ENCODE measurements around the gene MFSD11. TPM values are rescaled to one million over a fixed set of nuclear protein-coding genes. Genes with fewer than 3 reads are reported as not detected.

MFSD11 gene
- total RNA-seq, 1 experiment from 2014 or later, result 34.3 TPM

DNA sequence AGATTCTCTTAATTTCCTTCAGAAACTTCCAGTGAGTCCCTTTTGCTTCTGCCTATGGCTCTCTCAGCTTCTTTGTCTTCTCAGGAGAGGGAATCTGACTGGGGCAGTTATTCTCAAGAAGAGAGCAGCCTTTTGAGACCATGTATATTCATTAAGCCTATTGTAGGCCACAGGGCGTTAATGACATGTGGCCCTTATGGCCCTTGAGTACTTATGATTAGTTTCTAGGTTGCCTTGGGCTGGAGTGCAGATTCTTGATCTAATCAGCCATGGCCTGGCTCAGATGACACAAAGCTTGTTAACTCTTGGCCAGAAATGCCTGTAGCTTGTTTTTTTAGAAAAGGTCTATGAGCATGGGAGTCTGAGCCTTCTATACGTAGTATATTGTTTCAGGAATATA lies 17.4 kb downstream of the MFSD11 start:
- Histone ChIP-seq H3K4me1 (ENCODE audit: low read length) (no peaks in the 10 kb centered on the region), H3K27ac (ENCODE audit: low read length) (no peak overlapping the region), H3K4me2 (ENCODE audit: low read depth, low read length, poor library complexity, severe bottlenecking) (no peak overlapping the region), H3K9me3 (ENCODE audit: low read length) (no peaks in the 10 kb centered on the region), H3K36me3 (ENCODE audit: insufficient read depth, low read length) (no peaks in the 10 kb centered on the region), H2AFZ (ENCODE audit: low read length) (no peak overlapping the region), H3K79me2 (ENCODE audit: low read length) (no peaks in the 10 kb centered on the region), H3K9ac (ENCODE audit: low read length) (no peak overlapping the region), H3K9me2 (replicated peaks; ENCODE audit: insufficient read depth, low read length) (no peaks in the 10 kb centered on the region), H3K4me3 (ENCODE audit: low read length) (no peak overlapping the region), H3K27me3 (ENCODE audit: low read length) (no peaks in the 10 kb centered on the region), H4K20me1 (ENCODE audit: insufficient read depth, low read depth, low read length) (no peaks in the 10 kb centered on the region)
- no peak for DNase-seq

DNA sequence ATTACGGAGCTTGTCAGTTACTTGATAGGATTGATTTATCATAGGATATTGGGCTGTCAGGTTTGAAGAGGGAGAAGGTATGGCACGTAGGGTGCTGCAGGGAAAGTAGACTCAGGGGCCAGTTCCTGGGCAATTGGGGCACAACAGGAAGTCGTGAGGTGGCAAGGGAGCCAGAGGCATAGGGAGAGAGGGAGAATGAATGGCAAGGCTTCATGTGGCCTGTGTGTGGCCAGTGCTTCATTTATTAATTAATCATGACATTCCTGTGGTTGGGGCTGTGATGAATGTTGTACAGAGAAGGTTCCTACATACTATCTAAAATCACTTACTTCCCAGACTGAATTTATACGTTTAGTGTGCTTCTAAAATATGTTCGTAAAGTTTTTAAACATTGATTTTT lies 19.3 kb downstream of the MFSD11 start:
- Histone ChIP-seq H3K9me3 (ENCODE audit: low read length) (no peaks in the 10 kb centered on the region), H3K4me3 (ENCODE audit: low read length) (no peak overlapping the region), H3K9me2 (replicated peaks; ENCODE audit: insufficient read depth, low read length) (no peaks in the 10 kb centered on the region), H3K4me2 (ENCODE audit: low read depth, low read length, poor library complexity, severe bottlenecking) (no peak overlapping the region), H4K20me1 (ENCODE audit: insufficient read depth, low read depth, low read length) (no peaks in the 10 kb centered on the region), H3K4me1 (ENCODE audit: low read length) (no peaks in the 10 kb centered on the region), H3K36me3 (ENCODE audit: insufficient read depth, low read length) (no peaks in the 10 kb centered on the region), H3K79me2 (ENCODE audit: low read length) (no peaks in the 10 kb centered on the region), H3K27me3 (ENCODE audit: low read length) (no peaks in the 10 kb centered on the region), H3K27ac (ENCODE audit: low read length) (no peak overlapping the region), H2AFZ (ENCODE audit: low read length) (no peak overlapping the region), H3K9ac (ENCODE audit: low read length) (no peak overlapping the region)
- no peak for DNase-seq

DNA sequence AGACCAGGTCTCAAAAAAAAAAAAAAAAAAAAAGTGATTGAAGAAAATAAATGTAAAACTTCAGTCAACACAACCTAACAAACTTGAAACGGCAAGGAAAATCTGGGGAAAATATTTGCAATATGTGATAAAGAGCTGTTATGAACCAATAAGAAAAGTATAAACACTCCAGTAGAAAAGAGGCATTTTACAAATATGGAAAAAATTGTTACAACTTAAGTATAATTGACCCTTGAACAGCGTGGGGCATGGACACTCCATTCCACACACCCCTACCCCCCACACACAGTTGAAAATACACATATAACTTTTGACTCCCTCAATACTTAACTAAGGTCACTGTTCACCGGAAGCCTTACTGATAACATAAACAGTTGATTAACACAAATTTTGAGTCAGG lies 20.7 kb downstream of the MFSD11 start:
- H3K4me3 ChIP-seq (ENCODE audit: low read length), result no peak overlapping the region
- no peaks in the 10 kb centered on the region for H3K4me1 ChIP-seq (ENCODE audit: low read length)
- no peaks in the 10 kb centered on the region for H3K9me2 ChIP-seq (replicated peaks; ENCODE audit: insufficient read depth, low read length)
- H3K36me3 ChIP-seq (ENCODE audit: insufficient read depth, low read length), result no peaks in the 10 kb centered on the region
- H3K9ac ChIP-seq (ENCODE audit: low read length), result no peak overlapping the region
- no peaks in the 10 kb centered on the region for H4K20me1 ChIP-seq (ENCODE audit: insufficient read depth, low read depth, low read length)
- DNase-seq, result no peak
- no peak overlapping the region for H2AFZ ChIP-seq (ENCODE audit: low read length)
- H3K9me3 ChIP-seq (ENCODE audit: low read length), result no peaks in the 10 kb centered on the region
- no peaks in the 10 kb centered on the region for H3K79me2 ChIP-seq (ENCODE audit: low read length)
- no peaks in the 10 kb centered on the region for H3K27me3 ChIP-seq (ENCODE audit: low read length)
- H3K4me2 ChIP-seq (ENCODE audit: low read depth, low read length, poor library complexity, severe bottlenecking), result no peak overlapping the region
- no peak overlapping the region for H3K27ac ChIP-seq (ENCODE audit: low read length)

DNA sequence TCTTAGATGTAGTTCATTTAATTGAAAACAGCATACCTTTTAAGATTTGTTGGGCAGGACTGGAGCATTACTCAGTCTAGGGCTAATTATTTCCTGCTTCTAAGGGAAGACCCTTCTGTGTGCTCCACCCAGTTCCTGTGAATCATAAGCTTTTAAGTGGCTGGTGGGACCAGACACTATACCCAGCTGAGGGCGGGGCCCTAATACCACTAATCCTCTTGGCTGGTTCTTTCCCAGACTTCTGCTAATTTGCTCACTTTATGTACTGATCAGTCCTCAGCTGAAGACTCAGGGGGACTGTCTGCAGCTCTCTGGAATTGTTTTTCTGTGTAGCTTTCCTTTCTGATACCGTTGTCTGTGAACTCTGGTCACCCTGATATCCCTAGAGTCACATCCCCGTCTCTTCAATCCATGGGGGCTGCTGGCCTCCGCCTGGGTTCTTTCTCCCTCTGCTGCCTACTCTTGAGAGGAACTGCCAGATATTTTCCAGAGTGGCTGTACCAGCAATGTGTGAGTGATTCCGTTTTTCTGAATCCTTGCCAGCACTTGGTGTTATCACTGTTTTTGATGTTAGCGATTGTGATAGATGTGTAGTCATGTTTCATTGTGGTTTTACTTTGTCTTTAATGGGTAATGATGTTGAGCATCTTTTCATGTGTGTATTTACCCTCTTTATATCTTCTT lies 35.1 kb downstream of the MFSD11 start:
- no peak overlapping the region for H3K4me2 ChIP-seq (ENCODE audit: low read depth, low read length, poor library complexity, severe bottlenecking)
- no peaks in the 10 kb centered on the region for H3K79me2 ChIP-seq (ENCODE audit: low read length)
- H3K4me1 ChIP-seq (ENCODE audit: low read length), result no peaks in the 10 kb centered on the region
- H2AFZ ChIP-seq (ENCODE audit: low read length), result no peak overlapping the region
- no peak overlapping the region for H3K27ac ChIP-seq (ENCODE audit: low read length)
- no peak for DNase-seq
- no peaks in the 10 kb centered on the region for H4K20me1 ChIP-seq (ENCODE audit: insufficient read depth, low read depth, low read length)
- no peaks in the 10 kb centered on the region for H3K9me3 ChIP-seq (ENCODE audit: low read length)
- no peak overlapping the region for H3K9ac ChIP-seq (ENCODE audit: low read length)
- H3K36me3 ChIP-seq (ENCODE audit: insufficient read depth, low read length), result peaks cover 2% of the 10 kb centered on the region; the same call in 1 of the 2 replicates
- no peaks in the 10 kb centered on the region for H3K9me2 ChIP-seq (replicated peaks; ENCODE audit: insufficient read depth, low read length)
- no peak overlapping the region for H3K4me3 ChIP-seq (ENCODE audit: low read length)
- no peaks in the 10 kb centered on the region for H3K27me3 ChIP-seq (ENCODE audit: low read length)

DNA sequence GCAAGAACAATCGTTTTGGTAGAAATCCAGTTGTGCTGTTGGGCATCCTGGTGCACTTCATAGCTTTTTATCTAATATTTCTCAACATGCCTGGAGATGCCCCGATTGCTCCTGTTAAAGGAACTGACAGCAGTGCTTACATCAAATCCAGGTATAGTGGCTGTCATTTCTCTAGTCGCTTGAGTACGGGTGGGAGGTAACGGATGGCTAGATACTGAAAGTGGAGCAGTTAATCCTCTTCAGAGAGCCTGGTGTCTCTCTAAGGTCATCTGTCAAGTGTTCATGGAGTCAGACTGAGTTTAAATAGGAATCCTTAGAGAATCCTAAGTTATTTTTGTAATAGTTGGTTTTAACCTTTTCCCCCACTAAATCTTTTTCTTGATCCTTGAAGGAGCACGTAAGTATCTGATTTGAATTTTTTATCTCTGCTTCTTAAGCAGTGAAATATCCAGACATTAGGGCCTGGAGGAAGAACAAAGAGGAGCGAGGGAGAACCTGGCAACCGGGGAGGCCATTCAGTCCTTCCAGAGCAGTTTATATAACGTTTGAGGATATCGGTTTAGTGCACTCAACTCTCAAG lies 37.2 kb downstream of the MFSD11 start:
- no peak overlapping the region for H3K9ac ChIP-seq (ENCODE audit: low read length)
- H3K9me3 ChIP-seq (ENCODE audit: low read length), result no peaks in the 10 kb centered on the region
- peaks cover 9% of the 10 kb centered on the region; the same call in 1 of the 2 replicates for H3K36me3 ChIP-seq (ENCODE audit: insufficient read depth, low read length)
- H3K9me2 ChIP-seq (replicated peaks; ENCODE audit: insufficient read depth, low read length), result no peaks in the 10 kb centered on the region
- no peaks in the 10 kb centered on the region for H4K20me1 ChIP-seq (ENCODE audit: insufficient read depth, low read depth, low read length)
- H3K79me2 ChIP-seq (ENCODE audit: low read length), result no peaks in the 10 kb centered on the region
- H3K4me3 ChIP-seq (ENCODE audit: low read length), result no peak overlapping the region
- H3K4me2 ChIP-seq (ENCODE audit: low read depth, low read length, poor library complexity, severe bottlenecking), result no peak overlapping the region
- no peak for DNase-seq
- no peak overlapping the region for H2AFZ ChIP-seq (ENCODE audit: low read length)
- no peak overlapping the region for H3K27ac ChIP-seq (ENCODE audit: low read length)
- H3K4me1 ChIP-seq (ENCODE audit: low read length), result no peaks in the 10 kb centered on the region
- H3K27me3 ChIP-seq (ENCODE audit: low read length), result no peaks in the 10 kb centered on the region

DNA sequence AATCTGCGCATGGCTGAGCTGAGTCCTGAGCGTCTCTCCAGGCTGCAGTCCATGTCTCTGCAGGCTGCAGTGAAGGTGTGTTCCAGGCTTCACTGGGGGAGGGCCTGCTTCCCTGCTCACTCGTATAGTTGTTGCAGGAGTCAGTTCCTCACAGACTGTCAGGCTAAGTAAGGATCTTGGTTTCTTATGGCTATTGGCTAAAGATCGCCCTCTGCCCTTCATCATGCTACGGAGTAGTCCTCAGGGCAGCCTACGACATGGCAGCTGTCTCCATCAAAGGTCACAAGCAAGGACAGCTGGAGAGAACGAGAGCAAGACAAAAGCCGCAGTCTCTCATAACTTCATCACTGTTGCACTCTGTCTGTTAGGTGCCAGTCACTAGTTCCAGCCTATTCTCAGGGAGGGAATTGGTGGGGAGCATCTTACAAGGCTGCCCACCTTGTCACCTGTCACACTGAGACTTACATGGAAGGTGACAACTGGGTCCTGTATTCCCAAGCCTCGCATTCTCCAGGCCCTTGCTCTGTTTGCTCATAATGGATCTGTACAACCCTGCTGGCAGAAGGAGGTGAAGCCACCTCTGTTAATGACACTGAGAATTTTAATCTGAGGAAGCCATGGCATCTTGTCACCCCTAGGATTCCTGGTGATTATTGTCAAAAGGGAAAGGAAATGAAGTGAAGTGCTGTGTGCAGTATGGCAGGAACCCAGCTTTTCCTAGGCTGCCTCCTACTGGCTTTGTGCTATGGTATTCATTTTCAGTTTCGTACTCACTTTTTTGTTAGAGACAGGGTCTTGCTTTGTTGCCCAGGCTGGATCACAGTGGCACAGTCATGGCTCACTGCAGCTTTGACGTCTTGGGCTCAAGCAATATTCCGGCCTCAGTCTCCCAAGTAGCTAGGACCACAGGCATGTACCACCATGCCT lies 43.4 kb downstream of the MFSD11 start:
- H4K20me1 ChIP-seq (ENCODE audit: insufficient read depth, low read depth, low read length), result no peaks in the 10 kb centered on the region
- H2AFZ ChIP-seq (ENCODE audit: low read length), result no peak overlapping the region
- H3K9ac ChIP-seq (ENCODE audit: low read length), result no peak overlapping the region
- H3K4me3 ChIP-seq (ENCODE audit: low read length), result no peak overlapping the region
- no peaks in the 10 kb centered on the region for H3K79me2 ChIP-seq (ENCODE audit: low read length)
- no peak overlapping the region for H3K4me2 ChIP-seq (ENCODE audit: low read depth, low read length, poor library complexity, severe bottlenecking)
- H3K27ac ChIP-seq (ENCODE audit: low read length), result no peak overlapping the region
- no peaks in the 10 kb centered on the region for H3K9me3 ChIP-seq (ENCODE audit: low read length)
- H3K9me2 ChIP-seq (replicated peaks; ENCODE audit: insufficient read depth, low read length), result no peaks in the 10 kb centered on the region
- H3K27me3 ChIP-seq (ENCODE audit: low read length), result no peaks in the 10 kb centered on the region
- peaks cover 9% of the 10 kb centered on the region; the same call in 1 of the 2 replicates for H3K36me3 ChIP-seq (ENCODE audit: insufficient read depth, low read length)
- no peaks in the 10 kb centered on the region for H3K4me1 ChIP-seq (ENCODE audit: low read length)
- no peak for DNase-seq

DNA sequence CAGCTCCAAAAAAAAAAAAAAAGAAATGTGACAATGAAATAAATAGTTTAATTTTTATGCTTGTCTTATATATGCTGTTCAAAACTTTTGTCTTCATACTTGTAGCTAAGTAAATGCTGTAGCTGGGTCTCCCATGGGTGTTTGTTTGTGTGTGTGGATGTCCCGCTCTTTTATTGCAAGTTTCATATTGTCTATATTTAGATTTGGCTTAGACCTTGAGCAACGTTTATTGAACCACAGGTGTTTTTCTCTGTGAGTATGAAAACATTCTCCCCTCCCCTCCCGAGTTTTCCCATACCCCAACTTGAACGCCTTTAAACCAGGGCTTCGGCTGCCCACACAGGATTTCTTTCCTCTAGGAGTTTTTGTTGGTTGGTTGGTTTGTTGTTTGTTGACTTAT lies 45.2 kb downstream of the MFSD11 start:
- Histone ChIP-seq H3K79me2 (ENCODE audit: low read length) (no peaks in the 10 kb centered on the region), H3K9me3 (ENCODE audit: low read length) (no peaks in the 10 kb centered on the region), H3K4me1 (ENCODE audit: low read length) (no peaks in the 10 kb centered on the region), H3K4me3 (ENCODE audit: low read length) (no peak overlapping the region), H3K27ac (ENCODE audit: low read length) (no peak overlapping the region), H3K9me2 (replicated peaks; ENCODE audit: insufficient read depth, low read length) (no peaks in the 10 kb centered on the region), H4K20me1 (ENCODE audit: insufficient read depth, low read depth, low read length) (no peaks in the 10 kb centered on the region), H3K36me3 (ENCODE audit: insufficient read depth, low read length) (peaks cover 5% of the 10 kb centered on the region; the same call in 1 of the 2 replicates), H3K27me3 (ENCODE audit: low read length) (no peaks in the 10 kb centered on the region), H2AFZ (ENCODE audit: low read length) (no peak overlapping the region), H3K4me2 (ENCODE audit: low read depth, low read length, poor library complexity, severe bottlenecking) (no peak overlapping the region), H3K9ac (ENCODE audit: low read length) (no peak overlapping the region)
- no peak for DNase-seq

DNA sequence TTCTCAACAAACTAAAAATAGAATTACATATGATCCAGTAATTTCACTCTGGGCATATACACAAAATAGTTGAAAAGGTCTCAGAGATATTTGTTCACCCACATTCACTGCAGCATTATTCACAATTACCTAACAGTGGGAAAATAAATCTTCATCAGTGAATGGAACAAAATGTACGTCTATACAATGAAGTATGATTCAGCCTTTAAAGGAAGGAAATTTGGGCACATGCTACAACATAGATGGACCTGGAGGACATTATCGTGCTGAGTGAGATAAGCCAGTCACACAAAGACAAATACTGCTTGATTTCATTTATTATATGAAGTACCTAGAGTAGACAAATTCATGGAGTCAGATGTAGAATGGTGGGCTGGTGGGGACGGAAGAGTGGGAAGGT lies 47.0 kb downstream of the MFSD11 start:
- no peaks in the 10 kb centered on the region for H3K4me1 ChIP-seq (ENCODE audit: low read length)
- H2AFZ ChIP-seq (ENCODE audit: low read length), result no peak overlapping the region
- no peak overlapping the region for H3K4me2 ChIP-seq (ENCODE audit: low read depth, low read length, poor library complexity, severe bottlenecking)
- H3K27ac ChIP-seq (ENCODE audit: low read length), result no peak overlapping the region
- no peaks in the 10 kb centered on the region for H3K9me2 ChIP-seq (replicated peaks; ENCODE audit: insufficient read depth, low read length)
- no peaks in the 10 kb centered on the region for H3K27me3 ChIP-seq (ENCODE audit: low read length)
- no peaks in the 10 kb centered on the region for H3K79me2 ChIP-seq (ENCODE audit: low read length)
- H3K9me3 ChIP-seq (ENCODE audit: low read length), result no peaks in the 10 kb centered on the region
- no peak overlapping the region for H3K9ac ChIP-seq (ENCODE audit: low read length)
- no peak overlapping the region for H3K4me3 ChIP-seq (ENCODE audit: low read length)
- no peak for DNase-seq
- H4K20me1 ChIP-seq (ENCODE audit: insufficient read depth, low read depth, low read length), result no peaks in the 10 kb centered on the region
- H3K36me3 ChIP-seq (ENCODE audit: insufficient read depth, low read length), result no peaks in the 10 kb centered on the region
